Lung (tissue), 12 donors: Measurements from ENCODE around the gene SLC9A9. TPM values are rescaled to one million over a fixed set of nuclear protein-coding genes. Genes with fewer than 3 reads are reported as not detected.
A peak's percentile ranks its signal among the peaks of the same experiment; 100 is the strongest.

ENCODE experiments used
- ATAC-seq: fragments of 200-7000 bp; cut with Tn5 transposase; one replicate; pipeline ENCODE4 v1.9.1; 2020; ENCODE audit warnings: moderate number of reproducible peaks; ENCODE audit not compliant: insufficient read depth, low FRiP score
- DNase-seq, 3 donors: peaks; one replicate each; pipeline ENCODE4 v3.0.0-alpha.2; 2013 to 2017
- H3K27ac ChIP-seq, 2 donors: one replicate each; pipeline ENCODE4 v1.5.1; 2013; ENCODE audit warnings: mild to moderate bottlenecking in 2 of 2, moderate library complexity in 2 of 2, control low read depth in 1 of 2, inconsistent platforms in 1 of 2, low read depth in 1 of 2, low read length in 1 of 2
- H3K27me3 ChIP-seq, 3 donors: one replicate each; pipeline ENCODE4 v1.5.1; 2013; ENCODE audit warnings: low read length in 2 of 3; ENCODE audit not compliant: control insufficient read depth in 3 of 3, insufficient read depth in 3 of 3
- H3K36me3 ChIP-seq, 4 donors: one replicate each; pipeline ENCODE4 v1.5.1; 2013; ENCODE audit warnings: low read length in 4 of 4, mild to moderate bottlenecking in 1 of 4, moderate library complexity in 1 of 4; ENCODE audit not compliant: control insufficient read depth in 4 of 4, insufficient read depth in 4 of 4
- H3K4me1 ChIP-seq, 5 donors: one replicate each; pipeline ENCODE4 v1.5.1; 2013; ENCODE audit warnings: low read length in 5 of 5, mild to moderate bottlenecking in 2 of 5, moderate library complexity in 1 of 5; ENCODE audit not compliant: control insufficient read depth in 5 of 5, insufficient read depth in 5 of 5
- H3K4me3 ChIP-seq: one replicate; pipeline ENCODE4 v1.5.1; 2013; ENCODE audit warnings: mild to moderate bottlenecking, control low read depth, moderate library complexity
- H3K9ac ChIP-seq, 2 donors: one replicate each; pipeline ENCODE4 v1.5.1; 2013; ENCODE audit warnings: low read length in 2 of 2, control low read depth in 1 of 2; ENCODE audit not compliant: insufficient read depth in 1 of 2
- H3K9me3 ChIP-seq, 4 donors: one replicate each; pipeline ENCODE4 v1.5.1; 2013; ENCODE audit warnings: low read length in 3 of 4, mild to moderate bottlenecking in 1 of 4, moderate library complexity in 1 of 4; ENCODE audit not compliant: control insufficient read depth in 4 of 4, insufficient read depth in 3 of 4
- CTCF ChIP-seq: IDR thresholded peaks from 2 replicates; pipeline ENCODE4 v1.5.1; 2012; ENCODE audit warnings: mild to moderate bottlenecking; ENCODE audit errors: control extremely low read depth, extremely low read depth
- WGBS, 2 donors: extraction: QIAGEN DNeasy Blood & Tissue Kit; methylation state at CpG; one replicate each; pipeline ENCODE4 v1.1.7; 2013; 5-methylcytosine and 5-hydroxymethylcytosine counted together
- polyA plus RNA-seq, 2 donors: library from polyadenylated mRNA; stranded (reverse); fragments of 200-250 nt; gene quantifications; one replicate each; pipeline ENCODE4 v1.2.1, GENCODE V29; 2013
- total RNA-seq, 2 donors: library from RNA; depleted of rRNA in 1 of 2; stranded (reverse); fragments of >200 nt in 1 of 2; gene quantifications; one replicate each; pipeline ENCODE4 v1.2.1, GENCODE V29; 2014 to 2021
- donor health status: control.
- donor health status: control.
- donor health status: Bipolar disorder and iron deficiency.
- donor health status: healthy.
- donor health status: DM: yes; HTN: yes; CAD: no.

SLC9A9 gene
- total and polyA plus RNA-seq, 4 donors: 2.2 to 66.3 (median 8.2) TPM

GRCh38 chr3:143255739-143256138 lies 592.5 kb downstream of the SLC9A9 start:
- no peak overlapping the region for H3K4me3 ChIP-seq
- no peak for ATAC-seq
- no peak overlapping the region for H3K9ac ChIP-seq
- no peak overlapping the region for H3K27ac ChIP-seq
- no peaks in the 10 kb centered on the region for H3K9me3 ChIP-seq
- H3K36me3 ChIP-seq: no peaks in the 10 kb centered on the region
- DNase-seq: no peak
- TF ChIP-seq CTCF: no peak
- H3K4me1 ChIP-seq: no peaks in the 10 kb centered on the region
- no peaks in the 10 kb centered on the region for H3K27me3 ChIP-seq

- no peaks in the 10 kb centered on the region for H3K4me1 ChIP-seq
- H3K36me3 ChIP-seq: no peaks in the 10 kb centered on the region
- H3K9ac ChIP-seq: no peak overlapping the region
- 94 to 98% methylated on average over 6 of the region's 6 CpGs for WGBS, 2 donors
- no peaks in the 10 kb centered on the region for H3K27me3 ChIP-seq
- DNase-seq (no peak), ATAC-seq (no peak)
- no peak for TF ChIP-seq CTCF
- no peak overlapping the region for H3K4me3 ChIP-seq
- H3K9me3 ChIP-seq: no peaks in the 10 kb centered on the region
- no peak overlapping the region for H3K27ac ChIP-seq
These were observed 595.3 kb downstream of the SLC9A9 start for GRCh38 chr3:143252931-143253330.

GRCh38 chr3:143249014-143249413 lies 599.3 kb downstream of the SLC9A9 start:
- ATAC-seq (no peak), DNase-seq (no peak)
- H3K27me3 ChIP-seq: no peaks in the 10 kb centered on the region
- WGBS, 2 donors: 94 to 96% methylated on average over 2 of the region's 2 CpGs
- no peaks in the 10 kb centered on the region for H3K4me1 ChIP-seq
- no peak for TF ChIP-seq CTCF
- H3K27ac ChIP-seq: no peak overlapping the region
- H3K9ac ChIP-seq: no peak overlapping the region
- H3K4me3 ChIP-seq: no peak overlapping the region
- H3K36me3 ChIP-seq: no peaks in the 10 kb centered on the region
- no peaks in the 10 kb centered on the region for H3K9me3 ChIP-seq

GRCh38 chr3:143247073-143247472 lies 601.2 kb downstream of the SLC9A9 start:
- WGBS, 2 donors: 59 to 71% methylated on average over 3 of the region's 3 CpGs
- ATAC-seq (no peak), DNase-seq (peak in 1 of 3 donors; percentile 22)
- H3K4me1 ChIP-seq: peaks cover 0 to 6% (median 0%) of the 10 kb centered on the region in 5 donors
- H3K27me3 ChIP-seq: no peaks in the 10 kb centered on the region
- no peak for TF ChIP-seq CTCF
- no peak overlapping the region for H3K27ac ChIP-seq
- H3K4me3 ChIP-seq: no peak overlapping the region
- no peaks in the 10 kb centered on the region for H3K9me3 ChIP-seq
- no peak overlapping the region for H3K9ac ChIP-seq
- H3K36me3 ChIP-seq: no peaks in the 10 kb centered on the region
